Breast epithelium (tissue), 3 donors: ENCODE data around the gene MRTFA.
"Not testable (repeated sequence)": the region's sequence is repeated elsewhere in the genome, so short reads cannot be mapped to it uniquely, and the experiment has no call there.

ENCODE experiments used
- POLR2A ChIP-seq: fragments of 450-650 bp; IDR thresholded peaks from one replicate; pipeline ENCODE4 v1.6.1; 2016; ENCODE audit warnings: antibody characterized with exemption, mild to moderate bottlenecking, moderate library complexity
- POLR2AphosphoS5 ChIP-seq, 3 donors: sonication (generic); formaldehyde crosslinking; IDR thresholded peaks; one replicate each; pipeline ENCODE4 v1.6.1; 2017; ENCODE audit warnings: antibody characterized with exemption in 3 of 3
- TF ChIP-seq, protein P1 (sequence below), 3 donors: fragments of 450-650 bp; IDR thresholded peaks; one replicate each; pipeline ENCODE4 v1.5.1; 2016 to 2017; ENCODE audit warnings: antibody characterized with exemption in 3 of 3, mild to moderate bottlenecking in 3 of 3, moderate library complexity in 3 of 3

GRCh38 chr22:40500465-40500786, 136.1 kb downstream of the MRTFA start:
- TF ChIP-seq, protein P1, sequence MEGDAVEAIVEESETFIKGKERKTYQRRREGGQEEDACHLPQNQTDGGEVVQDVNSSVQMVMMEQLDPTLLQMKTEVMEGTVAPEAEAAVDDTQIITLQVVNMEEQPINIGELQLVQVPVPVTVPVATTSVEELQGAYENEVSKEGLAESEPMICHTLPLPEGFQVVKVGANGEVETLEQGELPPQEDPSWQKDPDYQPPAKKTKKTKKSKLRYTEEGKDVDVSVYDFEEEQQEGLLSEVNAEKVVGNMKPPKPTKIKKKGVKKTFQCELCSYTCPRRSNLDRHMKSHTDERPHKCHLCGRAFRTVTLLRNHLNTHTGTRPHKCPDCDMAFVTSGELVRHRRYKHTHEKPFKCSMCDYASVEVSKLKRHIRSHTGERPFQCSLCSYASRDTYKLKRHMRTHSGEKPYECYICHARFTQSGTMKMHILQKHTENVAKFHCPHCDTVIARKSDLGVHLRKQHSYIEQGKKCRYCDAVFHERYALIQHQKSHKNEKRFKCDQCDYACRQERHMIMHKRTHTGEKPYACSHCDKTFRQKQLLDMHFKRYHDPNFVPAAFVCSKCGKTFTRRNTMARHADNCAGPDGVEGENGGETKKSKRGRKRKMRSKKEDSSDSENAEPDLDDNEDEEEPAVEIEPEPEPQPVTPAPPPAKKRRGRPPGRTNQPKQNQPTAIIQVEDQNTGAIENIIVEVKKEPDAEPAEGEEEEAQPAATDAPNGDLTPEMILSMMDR (IDR thresholded peaks at IDR 0.05): not testable (repeated sequence)
- not testable (repeated sequence) for TF ChIP-seq POLR2A; POLR2AphosphoS5 (IDR thresholded peaks at IDR 0.05)
